OCI-LY7 (cell line): Measurements from ENCODE around the gene STX18.

Source experiments
- EZH2phosphoT487 ChIP-seq: fragments of 200-600 bp; sonication (generic); IDR thresholded peaks from 2 replicates; pipeline ENCODE4 v1.6.1; 2018; ENCODE audit warnings: low read depth, borderline replicate concordance, mild to moderate bottlenecking, mixed run types, antibody characterized with exemption, low read length, moderate library complexity, mixed read lengths
- TF ChIP-seq, protein P1 (sequence below): fragments of 200-600 bp; sonication (generic); conservative IDR thresholded peaks from 2 replicates; pipeline ENCODE4 v1.5.1; 2014; ENCODE audit warnings: mild to moderate bottlenecking, antibody characterized with exemption, low read length, moderate library complexity, mixed read lengths

DNA sequence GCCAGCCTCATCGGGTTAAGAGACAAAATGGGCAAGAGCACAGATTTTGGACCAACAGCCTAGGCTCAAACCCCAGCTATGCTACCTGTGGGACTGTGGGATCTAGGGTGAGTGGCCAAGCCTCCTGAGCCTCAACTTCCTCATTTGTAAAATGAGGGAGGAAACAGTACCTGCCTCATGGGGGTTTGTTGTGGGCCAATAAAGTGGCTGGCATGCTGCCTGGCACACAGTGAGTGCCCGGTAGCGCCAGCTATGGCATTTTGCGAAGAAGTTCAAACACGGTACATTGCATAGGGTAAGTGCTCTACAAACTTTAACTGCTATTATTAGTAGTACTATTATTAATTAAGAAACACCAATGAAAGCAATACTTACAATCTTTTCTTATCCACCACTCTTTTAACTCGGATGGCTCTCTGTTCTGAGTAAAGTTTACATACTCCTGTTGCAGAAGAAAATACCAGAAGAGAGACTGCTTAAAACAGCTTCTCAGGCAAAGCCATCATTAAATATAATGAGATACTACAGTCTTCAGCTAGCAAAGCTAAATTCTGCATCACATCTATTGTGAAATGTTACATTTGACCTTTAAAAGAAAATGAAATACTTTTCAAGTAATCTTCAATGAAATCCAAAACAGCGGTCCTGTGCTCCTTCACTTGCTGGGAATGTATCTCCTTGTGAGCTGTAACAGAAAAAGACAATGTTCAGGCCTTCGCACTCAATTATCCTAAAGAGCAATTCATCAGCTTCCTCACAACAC, 84.9 kb downstream of the STX18 start:
- TF ChIP-seq, protein P1, sequence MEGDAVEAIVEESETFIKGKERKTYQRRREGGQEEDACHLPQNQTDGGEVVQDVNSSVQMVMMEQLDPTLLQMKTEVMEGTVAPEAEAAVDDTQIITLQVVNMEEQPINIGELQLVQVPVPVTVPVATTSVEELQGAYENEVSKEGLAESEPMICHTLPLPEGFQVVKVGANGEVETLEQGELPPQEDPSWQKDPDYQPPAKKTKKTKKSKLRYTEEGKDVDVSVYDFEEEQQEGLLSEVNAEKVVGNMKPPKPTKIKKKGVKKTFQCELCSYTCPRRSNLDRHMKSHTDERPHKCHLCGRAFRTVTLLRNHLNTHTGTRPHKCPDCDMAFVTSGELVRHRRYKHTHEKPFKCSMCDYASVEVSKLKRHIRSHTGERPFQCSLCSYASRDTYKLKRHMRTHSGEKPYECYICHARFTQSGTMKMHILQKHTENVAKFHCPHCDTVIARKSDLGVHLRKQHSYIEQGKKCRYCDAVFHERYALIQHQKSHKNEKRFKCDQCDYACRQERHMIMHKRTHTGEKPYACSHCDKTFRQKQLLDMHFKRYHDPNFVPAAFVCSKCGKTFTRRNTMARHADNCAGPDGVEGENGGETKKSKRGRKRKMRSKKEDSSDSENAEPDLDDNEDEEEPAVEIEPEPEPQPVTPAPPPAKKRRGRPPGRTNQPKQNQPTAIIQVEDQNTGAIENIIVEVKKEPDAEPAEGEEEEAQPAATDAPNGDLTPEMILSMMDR, result no peak
- TF ChIP-seq EZH2phosphoT487, result no peak
